Measurements from ENCODE around the gene RASSF3.
"Not testable (repeated sequence)": the region's sequence is repeated elsewhere in the genome, so short reads cannot be mapped to it uniquely, and the experiment has no call there.

RASSF3 gene

GRCh38 chr12:64635356-64635998, 25.2 kb downstream of the RASSF3 start:
- peaks cover 7% of the 10 kb centered on the region for H3K4me1 ChIP-seq (ENCODE audit: control insufficient read depth, insufficient read depth, low read length, poor library complexity, severe bottlenecking)
- 77 to 85% methylated on average over 3 of the region's 5 CpGs for WGBS, 2 experiments (ENCODE audit: insufficient coverage in 2 of 2)

DNA sequence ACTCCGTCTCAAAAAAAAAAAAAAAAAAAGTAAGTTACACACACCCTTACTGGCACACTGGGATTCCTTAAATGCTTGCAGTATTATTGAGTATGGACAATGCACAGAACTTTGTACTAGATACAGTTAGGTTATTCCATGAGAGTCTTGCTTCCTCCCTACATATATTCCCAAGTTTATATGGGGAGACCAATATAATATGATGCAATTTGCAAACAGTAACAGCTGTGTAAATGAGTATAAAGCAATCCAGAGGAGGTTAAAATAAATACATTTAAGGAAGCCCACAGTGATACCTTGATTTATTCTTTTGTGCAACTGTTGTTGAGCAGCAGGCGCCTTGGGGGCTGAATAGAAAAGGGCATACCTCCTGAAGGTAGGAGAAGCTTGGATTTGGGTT, 26.6 kb downstream of the RASSF3 start:
- no peak overlapping the region for H3K27ac ChIP-seq (ENCODE audit: low read depth, low read length, severe bottlenecking)
- H3K4me1 ChIP-seq (ENCODE audit: control insufficient read depth, insufficient read depth, low read length, poor library complexity, severe bottlenecking): peaks cover 7% of the 10 kb centered on the region
- 86 to 100% methylated on average over 1 of the region's 2 CpGs for WGBS, 2 experiments (ENCODE audit: insufficient coverage in 2 of 2)
- H3K36me3 ChIP-seq (ENCODE audit: control insufficient read depth, insufficient read depth, low read length): peaks cover 5% of the 10 kb centered on the region
- no peak overlapping the region for H3K4me3 ChIP-seq (ENCODE audit: extremely low read depth, insufficient read depth, low read length, poor library complexity, severe bottlenecking)
- peaks cover 6% of the 10 kb centered on the region for H3K9me3 ChIP-seq (ENCODE audit: control insufficient read depth, low read length)

More at GRCh38 chr12:64635356-64635998, 25.2 kb downstream of the RASSF3 start:
- no peak overlapping the region for H3K27ac ChIP-seq (ENCODE audit: low read depth, low read length, severe bottlenecking)
- peaks cover 7% of the 10 kb centered on the region for H3K36me3 ChIP-seq (ENCODE audit: control insufficient read depth, insufficient read depth, low read length)
- H3K4me3 ChIP-seq (ENCODE audit: extremely low read depth, insufficient read depth, low read length, poor library complexity, severe bottlenecking): no peak overlapping the region
- H3K9me3 ChIP-seq (ENCODE audit: control insufficient read depth, low read length): peaks cover 6% of the 10 kb centered on the region

- no peak overlapping the region for H3K4me3 ChIP-seq (ENCODE audit: extremely low read depth, insufficient read depth, low read length, poor library complexity, severe bottlenecking)
- H3K9me3 ChIP-seq (ENCODE audit: control insufficient read depth, low read length): no peaks in the 10 kb centered on the region
- 100% methylated on average over 1 of the region's 1 CpG; no CpG with 5 or more reads in 1 of the 2 experiments for WGBS, 2 experiments (ENCODE audit: insufficient coverage in 2 of 2)
- H3K27ac ChIP-seq (ENCODE audit: low read depth, low read length, severe bottlenecking): no peak overlapping the region
- H3K4me1 ChIP-seq (ENCODE audit: control insufficient read depth, insufficient read depth, low read length, poor library complexity, severe bottlenecking): peaks cover 4% of the 10 kb centered on the region
- no peaks in the 10 kb centered on the region for H3K36me3 ChIP-seq (ENCODE audit: control insufficient read depth, insufficient read depth, low read length)
These were observed 29.2 kb downstream of the RASSF3 start for GRCh38 chr12:64639466-64639865.

GRCh38 chr12:64646318-64646717, 36.0 kb downstream of the RASSF3 start:
- Histone ChIP-seq H3K36me3 (ENCODE audit: control insufficient read depth, insufficient read depth, low read length) (no peaks in the 10 kb centered on the region), H3K9me3 (ENCODE audit: control insufficient read depth, low read length) (no peaks in the 10 kb centered on the region), H3K27ac (ENCODE audit: low read depth, low read length, severe bottlenecking) (no peak overlapping the region), H3K4me1 (ENCODE audit: control insufficient read depth, insufficient read depth, low read length, poor library complexity, severe bottlenecking) (no peaks in the 10 kb centered on the region), H3K4me3 (ENCODE audit: extremely low read depth, insufficient read depth, low read length, poor library complexity, severe bottlenecking) (no peak overlapping the region)

DNA sequence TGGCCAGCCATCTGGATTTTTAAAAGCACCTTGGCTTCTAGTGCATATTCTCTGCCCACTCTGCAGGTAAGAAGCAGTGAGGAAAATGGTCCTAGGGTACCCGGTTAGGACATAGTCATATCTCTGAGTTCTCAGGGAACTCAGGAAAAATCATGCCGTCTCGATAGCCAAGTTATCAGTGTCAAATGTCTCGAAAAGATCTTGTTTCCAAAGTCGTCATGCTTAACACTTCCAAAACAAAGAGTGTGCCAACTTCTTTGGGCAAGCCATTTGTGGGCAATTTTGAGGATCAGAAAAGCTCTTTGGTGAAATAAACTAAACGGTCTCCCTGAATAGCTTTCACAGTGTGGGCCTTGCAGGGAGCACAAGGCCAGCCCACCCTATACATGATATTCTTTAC, 39.2 kb downstream of the RASSF3 start:
- Histone ChIP-seq H3K27ac (ENCODE audit: low read depth, low read length, severe bottlenecking) (no peak overlapping the region), H3K36me3 (ENCODE audit: control insufficient read depth, insufficient read depth, low read length) (no peaks in the 10 kb centered on the region), H3K4me3 (ENCODE audit: extremely low read depth, insufficient read depth, low read length, poor library complexity, severe bottlenecking) (no peak overlapping the region), H3K9me3 (ENCODE audit: control insufficient read depth, low read length) (no peaks in the 10 kb centered on the region), H3K4me1 (ENCODE audit: control insufficient read depth, insufficient read depth, low read length, poor library complexity, severe bottlenecking) (no peaks in the 10 kb centered on the region)
- 91 to 98% methylated on average over 6 of the region's 6 CpGs for WGBS, 2 experiments (ENCODE audit: insufficient coverage in 2 of 2)

GRCh38 chr12:64650762-64651161, 40.5 kb downstream of the RASSF3 start:
- H3K9me3 ChIP-seq (ENCODE audit: control insufficient read depth, low read length): no peaks in the 10 kb centered on the region
- no peak overlapping the region for H3K4me3 ChIP-seq (ENCODE audit: extremely low read depth, insufficient read depth, low read length, poor library complexity, severe bottlenecking)
- no peak overlapping the region for H3K27ac ChIP-seq (ENCODE audit: low read depth, low read length, severe bottlenecking)
- WGBS, 2 experiments (ENCODE audit: insufficient coverage in 2 of 2): 89 to 94% methylated on average over 3 to 4 of the region's 4 CpGs
- no peaks in the 10 kb centered on the region for H3K36me3 ChIP-seq (ENCODE audit: control insufficient read depth, insufficient read depth, low read length)
- no peaks in the 10 kb centered on the region for H3K4me1 ChIP-seq (ENCODE audit: control insufficient read depth, insufficient read depth, low read length, poor library complexity, severe bottlenecking)

DNA sequence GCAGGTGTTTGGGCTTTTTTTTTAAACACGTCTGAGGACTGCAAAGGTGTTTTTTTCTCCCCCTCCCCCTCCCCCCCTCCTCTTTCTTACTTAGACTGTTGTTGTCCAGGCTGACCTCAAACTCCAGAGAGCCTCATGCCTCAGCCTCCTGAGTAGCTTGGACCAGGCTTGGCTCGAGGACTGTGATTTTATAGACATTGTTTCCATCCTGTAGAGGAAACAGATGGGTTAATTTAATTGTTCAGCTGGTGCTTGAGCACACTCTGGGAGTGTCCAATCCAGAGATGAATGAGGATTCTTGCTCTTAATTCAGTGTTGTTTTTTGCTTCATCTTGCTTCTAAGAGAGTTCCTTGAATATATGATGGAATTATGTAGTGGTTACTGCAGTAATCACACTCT, 42.1 kb downstream of the RASSF3 start:
- Histone ChIP-seq H3K36me3 (ENCODE audit: control insufficient read depth, insufficient read depth, low read length) (no peaks in the 10 kb centered on the region), H3K9me3 (ENCODE audit: control insufficient read depth, low read length) (no peaks in the 10 kb centered on the region), H3K4me1 (ENCODE audit: control insufficient read depth, insufficient read depth, low read length, poor library complexity, severe bottlenecking) (no peaks in the 10 kb centered on the region), H3K4me3 (ENCODE audit: extremely low read depth, insufficient read depth, low read length, poor library complexity, severe bottlenecking) (no peak overlapping the region), H3K27ac (ENCODE audit: low read depth, low read length, severe bottlenecking) (no peak overlapping the region)
- 80 to 83% methylated on average over 1 to 2 of the region's 2 CpGs for WGBS, 2 experiments (ENCODE audit: insufficient coverage in 2 of 2)

DNA sequence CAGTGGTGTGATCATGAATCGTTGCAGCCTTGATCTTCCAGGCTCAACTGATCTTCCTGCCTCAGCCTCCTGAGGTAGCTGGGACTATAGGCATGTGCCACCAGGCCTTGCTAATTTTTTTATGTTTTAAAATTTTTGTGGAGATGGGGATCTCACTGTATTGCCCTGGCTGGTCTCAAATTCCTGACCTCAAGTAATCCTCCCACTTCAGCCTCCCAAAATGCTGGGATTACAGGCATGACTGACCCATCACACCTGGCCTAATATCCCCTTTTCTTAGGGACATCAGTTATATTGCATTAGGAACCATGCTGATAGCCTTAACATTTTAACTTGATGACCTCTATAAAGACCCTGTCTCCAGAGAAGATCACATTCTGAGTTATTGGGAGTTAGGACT, 42.8 kb downstream of the RASSF3 start:
- 100% methylated on average over 1 of the region's 1 CpG; no CpG with 5 or more reads in 1 of the 2 experiments for WGBS, 2 experiments (ENCODE audit: insufficient coverage in 2 of 2)
- no peaks in the 10 kb centered on the region for H3K9me3 ChIP-seq (ENCODE audit: control insufficient read depth, low read length)
- no peak overlapping the region for H3K27ac ChIP-seq (ENCODE audit: low read depth, low read length, severe bottlenecking)
- H3K4me1 ChIP-seq (ENCODE audit: control insufficient read depth, insufficient read depth, low read length, poor library complexity, severe bottlenecking): no peaks in the 10 kb centered on the region
- H3K36me3 ChIP-seq (ENCODE audit: control insufficient read depth, insufficient read depth, low read length): no peaks in the 10 kb centered on the region
- H3K4me3 ChIP-seq (ENCODE audit: extremely low read depth, insufficient read depth, low read length, poor library complexity, severe bottlenecking): no peak overlapping the region

DNA sequence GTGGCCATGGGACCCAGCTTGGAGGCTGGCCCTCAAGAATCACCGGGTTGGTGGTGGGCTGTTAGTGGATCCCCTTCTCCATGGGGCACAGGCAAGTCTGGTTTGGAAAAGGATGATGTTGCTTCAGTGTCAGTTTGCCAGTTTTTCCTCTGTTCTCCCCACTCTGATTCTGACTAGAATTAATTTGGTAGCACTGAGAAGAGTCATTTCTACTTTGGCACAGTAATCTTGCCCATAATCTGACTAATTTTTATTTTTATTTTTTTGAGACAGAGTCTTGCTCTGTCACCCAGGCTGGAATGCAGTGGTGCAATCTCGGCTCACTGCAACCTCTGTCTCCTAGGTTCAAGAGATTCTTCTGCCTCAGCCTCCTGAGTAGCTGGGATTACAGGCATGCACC, 43.6 kb downstream of the RASSF3 start:
- H3K27ac ChIP-seq (ENCODE audit: low read depth, low read length, severe bottlenecking); H3K36me3 ChIP-seq (ENCODE audit: control insufficient read depth, insufficient read depth, low read length); H3K4me3 ChIP-seq (ENCODE audit: extremely low read depth, insufficient read depth, low read length, poor library complexity, severe bottlenecking): not testable (repeated sequence)

GRCh38 chr12:64655141-64655540, 44.8 kb downstream of the RASSF3 start:
- Histone ChIP-seq H3K27ac (ENCODE audit: low read depth, low read length, severe bottlenecking) (no peak overlapping the region), H3K36me3 (ENCODE audit: control insufficient read depth, insufficient read depth, low read length) (no peaks in the 10 kb centered on the region), H3K9me3 (ENCODE audit: control insufficient read depth, low read length) (no peaks in the 10 kb centered on the region), H3K4me3 (ENCODE audit: extremely low read depth, insufficient read depth, low read length, poor library complexity, severe bottlenecking) (no peak overlapping the region), H3K4me1 (ENCODE audit: control insufficient read depth, insufficient read depth, low read length, poor library complexity, severe bottlenecking) (no peaks in the 10 kb centered on the region)
- 100% methylated on average over 2 of the region's 3 CpGs for WGBS, 2 experiments (ENCODE audit: insufficient coverage in 2 of 2)

More for the DNA sequence above, 43.6 kb downstream of the RASSF3 start:
- H3K4me1 ChIP-seq (ENCODE audit: control insufficient read depth, insufficient read depth, low read length, poor library complexity, severe bottlenecking); H3K9me3 ChIP-seq (ENCODE audit: control insufficient read depth, low read length): not testable (repeated sequence)
- WGBS, 2 experiments (ENCODE audit: insufficient coverage in 2 of 2): 86 to 100% methylated on average over 1 of the region's 2 CpGs

DNA sequence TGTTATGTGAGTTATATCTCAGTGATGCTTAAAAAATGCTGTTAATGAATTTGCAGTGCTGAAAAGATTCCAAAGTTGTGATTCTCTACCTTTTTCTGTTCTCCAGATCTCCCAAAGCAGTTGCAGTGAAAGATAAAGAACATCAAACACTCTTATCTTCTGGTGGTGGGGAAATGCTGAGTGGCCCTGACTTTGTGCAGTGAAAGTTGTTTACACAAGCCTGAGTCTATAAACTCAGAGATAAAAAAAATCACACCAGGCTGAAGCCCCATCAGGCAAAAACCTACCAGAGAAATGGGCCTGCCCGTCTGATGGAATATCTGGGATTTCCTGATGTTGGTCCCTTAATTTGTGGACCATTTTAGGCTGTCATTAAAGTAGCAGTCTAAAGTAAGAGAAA, 46.1 kb downstream of the RASSF3 start:
- Histone ChIP-seq H3K4me1 (ENCODE audit: control insufficient read depth, insufficient read depth, low read length, poor library complexity, severe bottlenecking) (no peaks in the 10 kb centered on the region), H3K36me3 (ENCODE audit: control insufficient read depth, insufficient read depth, low read length) (no peaks in the 10 kb centered on the region)
- WGBS, 2 experiments (ENCODE audit: insufficient coverage in 2 of 2): 83% methylated on average over 1 of the region's 1 CpG; no CpG with 5 or more reads in 1 of the 2 experiments

More for the DNA sequence above, 46.1 kb downstream of the RASSF3 start:
- no peaks in the 10 kb centered on the region for H3K9me3 ChIP-seq (ENCODE audit: control insufficient read depth, low read length)
- H3K27ac ChIP-seq (ENCODE audit: low read depth, low read length, severe bottlenecking): no peak overlapping the region
- no peak overlapping the region for H3K4me3 ChIP-seq (ENCODE audit: extremely low read depth, insufficient read depth, low read length, poor library complexity, severe bottlenecking)

All from mesodermal cell (in vitro differentiated cells).